HEK293T (cell line): ENCODE data around the gene ADSS1.

ENCODE experiments used
- CTCF ChIA-PET: fragments of 350-600 bp; formaldehyde crosslinking; extraction: SDS; loops from one replicate; lab custom pipeline; 2021; ENCODE audit warnings: antibody characterized with exemption, inconsistent platforms; lab: Yijun Ruan, JAX
- POLR2A ChIA-PET: fragments of 350-600 bp; formaldehyde crosslinking; extraction: SDS; loops from one replicate; lab custom pipeline; 2020; ENCODE audit warnings: antibody characterized with exemption, inconsistent platforms; lab: Yijun Ruan, JAX
- DNase-seq: peaks from one replicate; pipeline ENCODE4 v3.0.0; 2012; ENCODE audit warnings: mixed read lengths; ENCODE audit errors: extremely low spot score
- ARNT ChIP-seq: fragments of 450-650 bp; IDR thresholded peaks from 2 replicates; pipeline ENCODE4 v1.6.1; 2017; ENCODE audit warnings: mild to moderate bottlenecking
- BHLHE40 ChIP-seq: fragments of 450-650 bp; IDR thresholded peaks from 2 replicates; pipeline ENCODE4 v1.6.1; 2016; ENCODE audit warnings: mild to moderate bottlenecking, moderate library complexity, borderline replicate concordance
- CTBP1 ChIP-seq: fragments of 450-650 bp; IDR thresholded peaks from 2 replicates; pipeline ENCODE4 v1.6.1; 2016; ENCODE audit warnings: borderline replicate concordance
- ELF4 ChIP-seq: fragments of 450-650 bp; IDR thresholded peaks from 2 replicates; pipeline ENCODE4 v1.6.1; 2017; ENCODE audit warnings: antibody characterized with exemption
- FOXA1 ChIP-seq: fragments of 450-650 bp; IDR thresholded peaks from 2 replicates; pipeline ENCODE4 v1.6.1; 2016; ENCODE audit warnings: mild to moderate bottlenecking
- FOXK2 ChIP-seq: fragments of 450-650 bp; IDR thresholded peaks from 2 replicates; pipeline ENCODE4 v1.6.1; 2016; ENCODE audit warnings: mild to moderate bottlenecking
- FOXM1 ChIP-seq: fragments of 450-650 bp; IDR thresholded peaks from 2 replicates; pipeline ENCODE4 v1.6.1; 2017; ENCODE audit warnings: mild to moderate bottlenecking, borderline replicate concordance
- HDGF ChIP-seq: fragments of 450-650 bp; IDR thresholded peaks from 2 replicates; pipeline ENCODE4 v1.6.1; 2017; ENCODE audit warnings: antibody characterized with exemption, borderline replicate concordance
- L3MBTL2 ChIP-seq: fragments of 450-650 bp; conservative IDR thresholded peaks from 2 replicates; pipeline ENCODE4 v1.6.1; 2016; ENCODE audit warnings: mild to moderate bottlenecking
- LEF1 ChIP-seq: fragments of 450-650 bp; IDR thresholded peaks from 2 replicates; pipeline ENCODE4 v1.6.1; 2017; ENCODE audit warnings: mild to moderate bottlenecking, borderline replicate concordance
- NFRKB ChIP-seq: fragments of 450-650 bp; IDR thresholded peaks from 2 replicates; pipeline ENCODE4 v1.6.1; 2016; ENCODE audit warnings: mild to moderate bottlenecking, moderate library complexity
- PKNOX1 ChIP-seq: fragments of 450-650 bp; IDR thresholded peaks from 2 replicates; pipeline ENCODE4 v1.6.1; 2016
- SP1 ChIP-seq: fragments of 450-650 bp; IDR thresholded peaks from 2 replicates; pipeline ENCODE4 v1.6.1; 2017
- SUZ12 ChIP-seq: fragments of 450-650 bp; IDR thresholded peaks from 2 replicates; pipeline ENCODE4 v1.6.1; 2016; ENCODE audit warnings: mild to moderate bottlenecking
- TARDBP ChIP-seq: fragments of 450-650 bp; IDR thresholded peaks from 2 replicates; pipeline ENCODE4 v1.6.1; 2016
- ZNF384 ChIP-seq: fragments of 450-650 bp; IDR thresholded peaks from 2 replicates; pipeline ENCODE4 v1.6.1; 2016

ADSS1 gene

DNA sequence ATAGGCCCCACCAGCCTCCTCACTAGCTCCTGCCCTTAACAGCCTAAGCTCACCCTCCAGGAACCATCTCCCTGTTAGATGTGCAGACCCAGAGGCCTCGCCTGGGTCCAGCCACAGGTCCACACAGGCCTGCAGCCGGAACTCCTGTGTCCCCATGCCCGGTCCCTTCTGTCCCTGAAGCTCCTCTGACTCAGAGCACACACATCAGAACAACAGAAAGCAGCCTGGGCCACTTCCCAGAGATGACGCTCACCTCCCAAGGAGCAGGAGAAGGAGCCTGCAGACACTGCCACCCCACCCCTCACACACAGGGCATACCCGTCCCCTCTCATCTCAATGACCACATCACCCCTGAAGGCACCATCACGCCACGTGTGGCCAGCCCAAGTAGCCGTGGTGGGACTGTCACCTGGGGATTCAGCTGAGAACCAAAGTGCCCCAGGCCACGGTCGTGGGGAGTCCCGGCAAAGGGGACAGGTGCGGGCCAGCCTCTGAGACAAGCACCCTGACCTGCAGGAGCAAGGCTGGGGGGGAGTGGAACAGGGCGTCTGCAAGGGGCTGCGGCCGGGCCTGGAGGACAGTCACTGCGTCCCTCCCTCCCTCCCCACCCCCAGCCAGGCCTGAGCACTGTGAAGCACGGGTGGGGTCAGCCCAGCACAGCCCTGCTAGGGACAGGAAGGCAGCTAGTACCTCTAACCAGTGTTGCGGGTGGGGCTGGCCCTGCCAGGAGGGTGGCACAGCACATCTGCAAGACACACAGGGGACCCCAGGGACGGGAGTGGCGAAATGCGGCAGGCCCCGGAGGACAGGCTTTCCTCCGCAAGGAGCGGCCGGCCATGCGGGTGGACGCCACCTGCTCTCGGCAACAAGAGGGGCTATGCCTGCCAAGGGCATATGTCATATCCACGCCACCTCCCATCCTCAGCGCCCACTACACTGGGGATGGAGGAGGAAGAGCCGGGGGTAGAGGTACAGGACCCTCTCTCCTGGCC, 66.0 kb downstream of the ADSS1 start:
- CTCF ChIA-PET: no interaction called here
- TF ChIP-seq TARDBP: no peak
- no peak for TF ChIP-seq CTBP1
- TF ChIP-seq SP1: no peak
- no peak for TF ChIP-seq ARNT
- TF ChIP-seq HDGF: no peak
- no peak for TF ChIP-seq FOXA1
- DNase-seq: no peak
- POLR2A ChIA-PET: interaction anchor here (1.0 to 1.6 kb wide), 2 partner anchors 37 kb away, joined by 3 to 4 read pairs; partner anchors contain the start of gene SIVA1

DNA sequence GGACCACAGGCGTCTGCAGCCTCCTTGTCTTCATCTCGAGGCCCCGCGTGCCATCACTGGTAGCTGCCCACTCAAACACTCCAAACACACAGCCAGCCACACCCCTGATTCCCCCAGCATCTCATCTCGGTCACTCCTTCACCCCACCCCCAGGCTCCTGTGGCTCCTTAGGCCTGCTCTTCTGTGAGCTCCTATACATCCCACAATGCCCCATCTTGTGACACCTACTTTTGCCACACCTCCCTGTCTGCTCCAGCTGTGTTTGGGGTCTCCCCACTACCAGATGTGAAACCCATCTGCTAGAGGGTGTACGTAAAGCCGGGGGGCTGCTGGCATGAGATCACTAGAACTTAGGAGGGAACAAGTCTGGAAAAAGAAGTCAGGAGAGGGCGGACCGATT, 67.4 kb downstream of the ADSS1 start:
- ChIA-PET POLR2A (interaction anchor here (1.6 kb wide), 1 partner anchor 39 kb away, joined by 4 read pairs; the partner anchor contains the start of gene SIVA1), CTCF (interaction anchor here (1.0 kb wide), 1 partner anchor 23 kb away, joined by 4 read pairs; no protein-coding TSS in a partner anchor)
- DNase-seq: no peak
- no peak for TF ChIP-seq LEF1
- no peak for TF ChIP-seq FOXA1
- TF ChIP-seq ZNF384: no peak
- TF ChIP-seq HDGF: no peak
- no peak for TF ChIP-seq FOXK2
- no peak for TF ChIP-seq ELF4
- TF ChIP-seq CTBP1: no peak
- TF ChIP-seq PKNOX1: no peak
- TF ChIP-seq TARDBP: no peak

- no peak for TF ChIP-seq SUZ12
- no peak for TF ChIP-seq ZNF384
- no peak for TF ChIP-seq SP1
- TF ChIP-seq NFRKB: no peak
- no peak for TF ChIP-seq L3MBTL2
- no peak for TF ChIP-seq FOXM1
- no peak for TF ChIP-seq BHLHE40
- TF ChIP-seq ARNT: no peak
- TF ChIP-seq PKNOX1: no peak
- TF ChIP-seq HDGF: no peak
- TF ChIP-seq TARDBP: no peak
- no peak for TF ChIP-seq LEF1
- no peak for TF ChIP-seq FOXK2
- TF ChIP-seq ELF4: no peak
- no peak for TF ChIP-seq FOXA1
- DNase-seq: no peak
- POLR2A ChIA-PET: no interaction called here
- CTCF ChIA-PET: interaction anchor here (1.0 kb wide), 1 partner anchor 23 kb away, joined by 4 read pairs; no protein-coding TSS in a partner anchor
Measured at GRCh38 chr14:104792101-104792884, 68.3 kb downstream of the ADSS1 start.

DNA sequence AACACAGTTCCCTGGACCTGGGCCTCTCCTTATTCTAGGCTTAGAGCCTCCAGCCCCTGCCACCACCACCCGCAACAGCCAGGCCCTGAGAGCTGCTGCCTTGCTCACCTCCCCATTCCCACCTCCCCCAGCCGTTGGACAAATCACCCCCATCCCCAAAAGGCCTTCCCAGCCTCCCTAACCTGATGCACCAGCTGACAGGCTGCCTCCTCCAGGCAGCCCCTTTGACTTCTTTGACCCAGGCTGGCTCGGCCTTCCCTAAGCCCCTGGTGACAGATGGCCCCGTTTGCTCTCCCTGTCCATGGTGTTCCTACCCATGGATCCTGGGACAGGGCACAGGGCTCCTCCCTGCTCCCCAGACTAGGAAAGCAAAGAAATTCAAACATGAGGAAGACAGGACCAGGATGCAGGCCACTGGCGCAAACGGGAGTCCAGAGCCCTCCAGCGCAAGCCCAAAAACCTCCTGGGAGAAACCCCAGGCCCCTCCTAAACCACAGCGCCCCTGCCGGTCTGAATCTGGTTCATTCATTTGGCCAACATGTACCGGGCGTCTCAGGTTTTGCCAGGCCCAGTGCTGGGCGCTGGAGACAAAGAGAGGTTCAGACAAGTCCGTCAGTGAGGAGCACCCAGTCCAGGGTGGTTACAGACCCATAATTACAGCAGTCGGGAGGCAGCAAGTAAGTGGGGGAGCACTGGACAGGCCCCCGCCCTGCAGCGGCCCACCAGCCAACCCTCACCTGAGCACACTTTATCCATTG, 69.1 kb downstream of the ADSS1 start:
- no peak for DNase-seq
- CTCF ChIA-PET: no interaction called here
- POLR2A ChIA-PET: interaction anchor here (2.0 kb wide), 1 partner anchor 41 kb away, joined by 6 read pairs; the partner anchor contains the start of gene SIVA1
- TF ChIP-seq CTBP1 (no peak), SUZ12 (no peak), HDGF (no peak), ZNF384 (no peak), SP1 (no peak), FOXM1 (no peak)

DNA sequence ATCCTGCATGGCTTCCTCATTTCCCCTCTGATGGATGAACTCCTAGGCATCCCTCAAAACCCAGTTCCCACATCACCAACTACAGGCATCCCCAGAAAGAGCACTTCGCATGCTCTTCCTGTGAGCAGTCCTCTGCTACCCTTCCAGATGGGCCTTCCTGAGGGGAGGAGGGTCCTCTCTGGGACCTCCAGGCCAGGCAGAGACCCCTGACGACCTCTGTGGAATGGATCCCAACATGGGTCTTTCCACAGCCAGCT, 69.6 kb downstream of the ADSS1 start:
- no peak for DNase-seq
- CTCF ChIA-PET: no interaction called here
- POLR2A ChIA-PET: interaction anchor here (1.4 to 2.0 kb wide), 2 partner anchors 25 to 41 kb away, joined by 6 read pairs; partner anchors contain the start of gene SIVA1
- TF ChIP-seq ARNT: no peak
- TF ChIP-seq HDGF: no peak
- no peak for TF ChIP-seq FOXA1
- no peak for TF ChIP-seq ZNF384
- TF ChIP-seq FOXM1: no peak
- no peak for TF ChIP-seq PKNOX1
- TF ChIP-seq LEF1: no peak
- TF ChIP-seq SUZ12: no peak
- TF ChIP-seq L3MBTL2: no peak
- TF ChIP-seq CTBP1: no peak
- TF ChIP-seq FOXK2: no peak
- no peak for TF ChIP-seq NFRKB
- TF ChIP-seq ELF4: no peak
- no peak for TF ChIP-seq SP1
- TF ChIP-seq TARDBP: no peak
- no peak for TF ChIP-seq BHLHE40
